HG03097 (cell line): Measurements from ENCODE around the gene PPP1R10.
A peak's percentile ranks its signal among the peaks of the same experiment; 100 is the strongest.
"Not testable (repeated sequence)": the region's sequence is repeated elsewhere in the genome, so short reads cannot be mapped to it uniquely, and the experiment has no call there.

Source experiments
- ATAC-seq: cut with Tn5 transposase; IDR thresholded peaks from one replicate; pipeline ENCODE4 v1.9.1; 2021; ENCODE audit not compliant: unreplicated experiment, low FRiP score

Gene PPP1R10

DNA sequence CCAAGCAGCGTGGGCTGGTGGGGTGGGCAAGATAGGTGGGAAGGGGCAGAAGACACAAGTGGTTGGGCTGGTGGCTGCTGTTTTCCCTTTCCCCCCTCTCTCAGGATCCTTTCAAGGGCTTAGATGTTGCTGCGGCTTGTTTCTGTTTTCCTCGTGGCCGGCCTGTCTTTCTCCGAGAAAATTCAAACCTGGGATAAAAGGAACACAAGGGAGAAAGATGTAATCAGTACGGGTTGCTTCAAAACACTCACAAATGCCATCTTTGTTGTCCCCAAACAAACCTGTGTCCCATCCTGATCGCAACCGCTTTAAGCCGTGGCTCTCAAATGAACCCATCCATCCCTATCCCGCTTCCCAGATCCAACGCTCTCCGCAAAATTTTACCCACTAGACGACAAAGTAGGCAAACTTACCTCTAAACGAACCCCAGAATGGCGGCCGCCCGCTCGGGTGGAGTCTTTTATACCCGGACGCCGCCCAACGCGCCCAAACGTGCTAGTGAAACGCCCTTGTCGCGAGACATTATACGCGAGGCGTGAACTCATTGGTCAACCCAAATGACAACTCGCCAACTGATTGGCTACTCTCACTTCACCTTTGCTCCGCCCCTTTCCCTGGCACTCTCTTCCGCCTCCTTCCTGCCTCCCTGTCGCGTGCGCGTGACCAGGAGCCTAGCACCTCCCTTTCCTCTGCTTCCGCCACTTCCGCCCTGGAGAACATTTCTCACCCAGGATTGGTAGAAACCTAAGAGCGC lies at the start of gene PPP1R10:
Gene PPP1R10 (minus strand): TSS at position 433 of the 754 bp plus-strand sequence. CDS start 7,299 bp downstream, outside the sequence.
- peak; percentile 76 for ATAC-seq

GRCh38 chr6:30666300-30666699 lies 49.3 kb upstream of the PPP1R10 start:
- not testable (repeated sequence) for ATAC-seq

GRCh38 chr6:30664994-30665767 lies 48.1 kb upstream of the PPP1R10 start:
- ATAC-seq, result no peak

DNA sequence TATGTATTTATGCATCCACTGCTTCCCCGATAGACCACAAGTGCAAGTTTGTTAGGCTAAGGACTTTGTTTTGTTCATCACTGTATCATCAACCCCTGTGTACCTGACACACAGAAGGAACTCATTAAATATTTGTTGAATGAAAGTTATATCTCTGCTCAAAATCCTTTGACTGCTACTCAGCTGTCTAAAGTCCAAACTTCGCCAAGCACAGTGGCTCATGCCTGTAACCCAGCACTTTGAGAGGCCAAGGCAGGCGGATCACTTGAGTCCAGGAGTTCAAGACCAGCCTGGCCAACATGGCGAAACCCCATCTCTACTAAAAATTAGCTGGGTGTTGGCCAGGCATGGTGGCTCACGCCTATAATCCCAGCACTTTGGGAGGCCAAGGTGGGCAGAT lies 40.9 kb upstream of the PPP1R10 start:
- not testable (repeated sequence) for ATAC-seq

DNA sequence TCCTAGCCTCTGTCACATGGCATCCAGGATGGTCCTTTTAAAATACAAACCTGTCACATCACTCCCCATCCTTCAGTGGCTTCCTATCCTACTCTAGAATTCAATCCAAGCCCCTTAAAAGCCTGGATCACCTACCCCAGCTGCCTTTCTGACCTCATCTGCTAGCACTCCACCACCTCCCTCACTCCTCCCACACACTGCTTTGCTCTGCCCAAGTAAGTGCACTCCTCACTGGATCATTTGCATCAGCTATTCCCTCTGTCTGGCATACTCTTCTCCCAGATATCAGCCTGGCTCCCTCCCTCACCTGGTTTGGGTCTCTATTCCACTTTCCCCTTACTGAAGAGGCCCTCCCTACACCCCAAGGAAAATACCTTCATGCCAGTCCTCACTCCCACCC lies 40.4 kb upstream of the PPP1R10 start:
- no peak for ATAC-seq

DNA sequence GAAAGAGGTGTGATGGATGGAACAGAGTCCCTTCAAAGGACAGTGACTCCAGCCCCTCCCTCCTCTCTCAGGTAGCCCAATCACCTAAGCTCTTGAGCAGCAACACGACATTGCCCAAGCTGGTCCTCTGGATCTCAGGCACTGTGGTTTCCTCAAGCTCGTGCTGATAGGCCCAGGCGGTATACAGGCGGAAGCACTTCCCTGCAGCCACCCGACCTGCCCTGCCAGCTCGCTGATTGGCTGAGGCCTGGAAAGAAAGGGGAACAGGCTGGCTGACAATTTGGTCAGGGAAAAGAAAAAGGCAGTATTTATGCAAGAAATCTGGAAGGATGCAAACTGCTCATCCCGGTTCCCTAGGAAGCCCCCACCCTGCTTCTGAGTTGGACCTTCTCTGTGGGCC lies 39.5 kb upstream of the PPP1R10 start:
- ATAC-seq, result no peak

- ATAC-seq, result no peak
These were observed 38.7 kb upstream of the PPP1R10 start for GRCh38 chr6:30655743-30656094.

DNA sequence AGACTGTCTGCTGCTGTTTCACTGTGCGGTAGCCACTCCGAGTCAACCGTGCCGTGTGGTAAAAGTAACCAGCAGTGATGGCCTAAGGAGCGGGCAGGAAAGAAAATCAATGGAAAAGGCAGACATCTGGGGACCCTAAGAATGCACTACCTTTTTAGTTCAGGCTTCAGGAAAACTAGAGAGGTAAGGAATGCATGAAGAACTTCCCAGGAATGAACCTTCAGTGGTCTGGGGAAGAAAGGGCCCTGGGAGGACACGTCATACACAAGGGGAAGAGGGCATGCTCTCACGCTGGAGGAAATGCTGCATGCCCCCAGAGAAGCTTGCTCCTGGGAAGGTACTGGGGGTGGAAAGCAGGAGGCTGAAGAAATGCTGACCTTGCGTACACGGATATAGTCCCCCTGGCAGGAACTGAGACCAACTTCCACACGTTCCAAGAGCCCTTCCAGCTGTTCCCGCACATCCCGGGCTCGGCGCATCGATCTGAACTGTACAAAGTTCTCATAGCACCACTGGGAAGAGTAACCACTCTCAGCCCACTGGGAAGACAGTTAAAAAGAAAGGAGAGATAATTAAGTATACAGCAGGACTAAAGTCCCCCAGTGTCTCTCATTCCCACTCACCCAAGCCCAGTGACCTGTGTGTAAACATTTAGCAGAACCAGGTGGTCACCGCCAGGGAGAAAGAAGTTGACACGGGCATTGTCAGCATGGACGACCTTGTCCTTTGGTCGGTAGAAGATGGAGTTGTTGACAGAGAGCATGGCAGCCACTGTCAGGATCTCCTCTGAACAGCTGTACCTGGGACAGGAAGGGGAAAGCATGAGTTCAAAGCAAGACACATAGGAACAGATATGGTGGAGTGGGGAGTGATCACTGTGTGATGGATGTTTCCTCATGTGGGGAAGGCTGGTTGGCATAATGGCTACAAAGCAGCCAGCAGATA lies 38.0 kb upstream of the PPP1R10 start:
- ATAC-seq, result no peak

DNA sequence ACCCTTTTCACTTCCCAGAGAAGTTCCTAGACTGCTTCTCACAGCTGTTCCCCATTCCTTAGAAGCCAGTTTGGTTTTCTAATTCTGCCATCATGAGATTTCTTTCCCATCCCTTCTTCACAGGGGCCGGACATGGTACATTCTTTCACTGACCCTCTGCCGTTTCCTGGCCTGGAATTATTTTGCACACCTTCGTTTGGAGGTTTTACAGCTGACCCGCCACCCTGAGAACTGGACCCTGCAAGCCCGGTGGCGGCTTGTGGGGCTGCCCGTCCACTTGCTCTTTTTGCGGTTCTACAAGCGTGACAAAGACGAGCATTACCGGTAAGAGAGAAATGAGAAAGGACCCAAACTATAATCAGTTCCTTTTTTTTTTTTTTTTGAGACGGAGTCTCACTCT lies 34.1 kb upstream of the PPP1R10 start:
- no peak for ATAC-seq

DNA sequence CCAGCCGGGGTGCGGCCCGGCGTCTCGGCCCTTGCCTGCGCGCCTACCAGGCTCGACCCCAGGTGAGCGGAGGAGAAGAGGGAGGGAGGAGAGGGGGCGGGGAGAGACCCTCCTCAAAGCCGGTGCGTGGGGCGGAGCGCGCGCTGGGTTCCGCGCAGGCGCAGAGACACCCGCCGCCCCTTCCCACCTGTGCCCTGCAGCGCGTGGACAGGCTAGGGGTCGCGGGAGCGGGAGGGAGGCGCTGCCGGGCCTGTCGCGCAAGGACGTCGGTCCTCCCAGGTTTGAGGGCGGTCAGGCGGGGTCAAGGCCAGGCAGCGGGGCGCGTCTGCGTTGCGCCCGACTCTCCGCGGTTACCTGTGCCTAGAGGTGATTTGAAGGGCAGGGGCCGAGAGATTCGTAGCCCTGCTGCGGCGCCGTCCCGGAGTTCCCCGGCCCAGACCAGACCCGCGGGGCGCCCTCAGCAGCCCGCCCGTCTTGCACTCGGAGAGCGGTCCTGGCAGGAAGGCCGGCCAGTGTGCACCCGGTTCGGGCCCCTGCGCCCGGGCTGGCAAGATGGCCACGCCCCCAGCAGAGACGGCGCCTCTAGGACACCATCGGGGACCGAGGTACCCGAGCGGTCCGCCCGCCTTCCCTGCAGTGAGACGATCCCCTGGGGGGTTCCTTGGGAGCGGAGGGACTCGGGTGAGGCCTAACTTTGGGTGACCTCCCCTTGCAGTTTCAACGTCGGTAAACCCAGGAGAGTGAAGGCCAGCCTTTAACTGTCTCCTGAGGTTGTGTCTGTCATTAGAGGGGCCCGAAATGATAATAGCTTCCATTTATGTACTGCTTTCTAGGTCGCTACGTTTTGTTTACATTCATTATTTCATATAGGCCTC lies 30.4 kb upstream of the PPP1R10 start:
- peak; percentile 55 for ATAC-seq

DNA sequence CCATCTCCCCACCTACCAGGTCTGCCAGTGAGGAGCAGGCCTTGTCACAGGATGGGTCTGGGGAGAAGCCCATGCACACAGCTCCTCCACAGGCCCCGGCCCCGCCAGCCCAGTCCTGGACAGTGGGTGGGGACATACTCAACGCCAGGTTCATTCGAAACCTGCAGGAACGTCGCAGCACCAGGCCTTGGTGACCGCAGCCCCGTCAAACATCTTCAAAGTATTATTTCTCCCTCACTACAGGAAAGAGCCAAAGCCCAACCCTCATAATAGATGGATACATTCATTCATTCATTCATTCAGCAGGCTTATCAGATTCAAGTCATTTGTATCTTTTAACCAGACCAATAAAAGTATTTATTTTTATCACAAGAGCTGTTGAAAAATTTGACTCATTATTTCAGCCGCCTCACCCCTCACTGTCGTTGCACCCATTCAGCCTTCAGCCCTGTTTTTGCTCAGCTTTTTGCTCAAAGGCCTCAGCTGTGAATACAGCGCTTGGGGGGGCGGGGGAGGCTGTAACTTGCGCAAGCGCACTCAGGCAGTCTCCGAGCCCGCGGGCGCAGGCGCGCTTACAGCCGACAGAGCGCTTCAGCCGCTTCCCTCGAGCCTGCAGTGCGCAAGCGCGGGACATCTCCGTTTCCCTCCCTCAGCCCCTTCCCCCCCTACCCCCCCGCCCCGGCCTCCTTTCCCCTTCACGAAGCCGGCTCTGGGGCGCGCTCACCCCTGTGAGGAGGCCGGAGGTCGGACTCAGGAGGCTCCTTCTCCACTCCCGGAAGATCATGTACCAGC lies 29.6 kb upstream of the PPP1R10 start, which contains the start of gene C6orf136:
Gene C6orf136 (plus strand): TSS at position 684 of the 792 bp plus-strand sequence. CDS start 99 bp downstream, at position 783.
- ATAC-seq, result peak; percentile 42

- ATAC-seq, result no peak
These were observed 28.9 kb upstream of the PPP1R10 start for GRCh38 chr6:30645989-30646388.

DNA sequence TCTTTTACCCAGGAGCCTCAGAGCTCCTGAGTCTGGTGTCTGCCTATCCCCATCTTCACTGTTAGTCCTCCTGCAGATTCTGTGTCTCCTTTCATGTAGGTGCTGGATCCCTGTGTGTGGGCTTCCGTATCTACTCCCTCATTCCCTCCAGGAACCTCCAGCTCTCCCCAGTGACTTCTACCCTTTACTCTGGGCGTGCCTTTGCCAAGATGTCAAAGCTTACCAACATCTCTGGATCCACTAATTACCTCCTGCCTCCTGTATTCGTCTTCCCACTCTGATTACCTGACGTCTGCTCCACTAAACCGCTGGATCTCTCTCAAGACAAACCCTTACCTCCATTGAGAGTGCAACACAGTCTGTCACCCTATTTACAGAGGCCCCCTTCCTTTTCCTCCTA lies 27.7 kb upstream of the PPP1R10 start:
- ATAC-seq, result no peak

GRCh38 chr6:30643656-30644055 lies 26.6 kb upstream of the PPP1R10 start:
- ATAC-seq, result no peak

- ATAC-seq, result no peak
These were observed 24.0 kb upstream of the PPP1R10 start for GRCh38 chr6:30641048-30641447.

DNA sequence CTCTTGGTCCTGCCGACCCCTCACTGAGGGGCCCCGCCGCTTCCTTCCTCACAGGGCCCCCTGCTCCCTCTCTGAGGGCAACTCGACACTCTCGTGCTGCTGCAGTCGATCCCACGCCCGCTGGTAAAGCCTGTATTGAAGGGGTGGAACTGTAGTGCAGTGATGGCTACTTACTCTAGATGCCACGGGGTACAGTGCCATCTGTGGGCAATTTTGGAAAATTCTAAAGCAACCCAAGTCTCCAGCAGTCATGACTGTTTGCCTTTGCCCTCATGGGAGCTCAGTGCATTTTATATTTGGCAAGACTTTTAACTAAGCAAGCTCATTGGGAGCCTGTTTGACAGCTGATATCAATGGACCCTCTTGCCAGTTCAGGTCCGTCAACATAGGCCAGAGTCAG lies 23.4 kb upstream of the PPP1R10 start:
- ATAC-seq, result no peak

DNA sequence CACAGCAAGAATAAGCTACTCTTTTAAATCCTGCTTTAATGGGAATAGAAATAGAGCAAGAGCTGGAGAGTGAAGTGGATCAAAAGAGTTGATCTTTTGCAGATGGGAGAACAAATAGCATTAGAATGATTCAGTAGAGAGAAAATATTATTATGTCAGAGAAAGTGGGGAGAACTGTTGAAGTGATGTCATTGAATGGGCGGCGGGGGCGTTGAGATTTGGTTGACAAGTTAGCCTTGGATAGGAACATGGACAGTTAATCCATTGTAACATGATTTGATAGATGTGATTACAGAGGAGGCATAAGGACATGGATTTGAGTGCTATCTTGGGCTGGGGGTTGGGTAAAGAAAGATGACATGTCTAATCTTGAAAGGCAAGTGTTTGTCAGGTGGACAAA lies 18.8 kb upstream of the PPP1R10 start:
- ATAC-seq, result no peak

GRCh38 chr6:30626484-30627366 lies 9.7 kb upstream of the PPP1R10 start, which contains the start of gene ATAT1:
ATAT1 (plus strand) TSS chr6:30626874.
- peak; percentile 72 for ATAC-seq
